ENCODE measurements around the gene NFYA.

NFYA gene

DNA sequence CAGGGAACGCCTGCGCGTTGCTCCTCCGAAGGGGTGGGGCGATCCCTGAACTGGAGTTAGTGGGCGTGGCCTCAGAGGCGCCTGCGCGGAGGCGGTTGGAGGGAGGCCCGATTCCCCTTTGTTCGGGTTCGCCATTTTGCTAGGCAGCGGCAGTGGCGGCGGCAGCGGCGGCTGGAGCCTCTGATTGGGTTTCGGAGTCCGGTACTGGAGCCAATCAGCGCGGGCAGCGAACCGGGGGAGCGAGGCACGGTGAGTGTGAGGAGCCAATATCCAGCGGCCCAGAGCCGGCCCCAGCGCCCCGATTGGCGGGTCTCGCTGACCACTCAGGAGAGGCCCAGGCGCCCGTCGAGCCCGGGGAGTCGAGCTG, at the start of gene NFYA:
TSS of gene NFYA (plus strand) at position 139 of the 367 bp plus-strand sequence. CDS start 6,116 bp downstream, outside the sequence.
- no peaks in the 10 kb centered on the region for H3K27me3 ChIP-seq (ENCODE audit: control insufficient read depth, insufficient read depth, low read length)
- H3K27ac ChIP-seq (ENCODE audit: low read length) = peak within 1 kb of the TSS; percentile 74
- H3K36me3 ChIP-seq (ENCODE audit: control insufficient read depth, insufficient read depth, low read length) = no peaks in the 10 kb centered on the region; the same call in 1 of the 2 replicates
- no peak for DNase-seq (ENCODE audit: low read depth, low spot score)
- H3K4me1 ChIP-seq (ENCODE audit: control insufficient read depth, insufficient read depth, low read length) = no peaks in the 10 kb centered on the region
- WGBS (ENCODE audit: insufficient coverage, insufficient read length) = no CpG with 5 or more reads among the region's 37 CpGs
- H3K9me3 ChIP-seq (ENCODE audit: control insufficient read depth, insufficient read depth, low read length) = no peaks in the 10 kb centered on the region
- peak within 1 kb of the TSS; percentile 53 for H3K4me3 ChIP-seq (ENCODE audit: low read length)

DNA sequence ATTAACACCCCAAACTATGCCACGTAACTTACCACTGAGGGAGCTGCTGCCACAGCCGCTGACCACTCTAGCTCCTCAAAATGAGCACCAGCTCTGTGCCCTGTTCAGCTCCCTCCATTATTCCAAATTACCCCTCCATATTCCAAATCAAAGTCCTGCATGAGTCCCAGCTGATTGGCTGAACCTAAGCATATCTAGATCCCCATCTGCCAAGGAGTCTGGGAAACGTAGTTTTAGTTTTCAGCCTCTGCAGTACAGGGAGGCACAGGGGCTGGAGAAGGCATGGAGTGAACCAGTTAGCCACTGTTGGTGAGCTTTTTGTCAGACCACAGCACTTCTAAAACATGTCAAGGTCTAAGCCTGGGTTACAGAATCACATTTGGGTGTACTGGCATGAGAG, 49.7 kb upstream of the NFYA start:
- Histone ChIP-seq H3K4me3 (ENCODE audit: low read length) (no peak overlapping the region), H3K36me3 (ENCODE audit: control insufficient read depth, insufficient read depth, low read length) (no peaks in the 10 kb centered on the region), H3K27ac (ENCODE audit: low read length) (no peak overlapping the region), H3K4me1 (ENCODE audit: control insufficient read depth, insufficient read depth, low read length) (no peaks in the 10 kb centered on the region; the same call in 1 of the 2 replicates), H3K27me3 (ENCODE audit: control insufficient read depth, insufficient read depth, low read length) (no peaks in the 10 kb centered on the region), H3K9me3 (ENCODE audit: control insufficient read depth, insufficient read depth, low read length) (no peaks in the 10 kb centered on the region)
- DNase-seq (ENCODE audit: low read depth, low spot score) = no peak
- no CpG with 5 or more reads among the region's 3 CpGs for WGBS (ENCODE audit: insufficient coverage, insufficient read length)

DNA sequence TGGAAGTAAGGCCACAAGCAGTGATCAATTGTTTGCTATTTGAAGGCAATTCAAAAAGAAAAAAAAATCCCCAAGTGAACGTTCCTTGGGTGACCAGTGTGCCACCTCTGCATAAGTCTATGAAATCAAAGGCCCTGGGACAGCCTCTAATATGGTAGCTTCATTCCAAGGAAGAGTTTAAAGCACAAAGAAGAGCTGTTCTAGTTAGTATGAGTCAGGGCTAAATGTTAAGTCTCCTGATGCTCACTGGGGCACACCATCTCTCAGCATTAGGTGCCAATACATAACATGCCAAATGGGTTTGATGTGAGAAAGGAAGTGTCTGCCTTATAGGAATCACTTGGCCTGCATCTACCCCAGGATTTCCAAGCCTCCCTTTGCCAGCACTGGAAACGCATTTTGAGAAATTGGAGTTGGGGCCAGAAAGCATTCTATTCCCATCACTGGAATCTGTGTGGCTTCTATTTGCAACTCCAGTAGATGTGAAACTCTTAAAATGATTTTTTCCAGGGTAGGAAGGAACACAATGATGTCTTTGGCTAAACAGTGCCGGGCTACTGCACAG, 46.7 kb upstream of the NFYA start:
- DNase-seq (ENCODE audit: low read depth, low spot score) = no peak
- H3K9me3 ChIP-seq (ENCODE audit: control insufficient read depth, insufficient read depth, low read length) = no peaks in the 10 kb centered on the region
- H3K27ac ChIP-seq (ENCODE audit: low read length) = no peak overlapping the region
- peaks cover 3% of the 10 kb centered on the region for H3K4me1 ChIP-seq (ENCODE audit: control insufficient read depth, insufficient read depth, low read length)
- no peak overlapping the region for H3K4me3 ChIP-seq (ENCODE audit: low read length)
- no peaks in the 10 kb centered on the region for H3K27me3 ChIP-seq (ENCODE audit: control insufficient read depth, insufficient read depth, low read length)
- no peaks in the 10 kb centered on the region for H3K36me3 ChIP-seq (ENCODE audit: control insufficient read depth, insufficient read depth, low read length)
- no CpG with 5 or more reads among the region's 3 CpGs for WGBS (ENCODE audit: insufficient coverage, insufficient read length)

DNA sequence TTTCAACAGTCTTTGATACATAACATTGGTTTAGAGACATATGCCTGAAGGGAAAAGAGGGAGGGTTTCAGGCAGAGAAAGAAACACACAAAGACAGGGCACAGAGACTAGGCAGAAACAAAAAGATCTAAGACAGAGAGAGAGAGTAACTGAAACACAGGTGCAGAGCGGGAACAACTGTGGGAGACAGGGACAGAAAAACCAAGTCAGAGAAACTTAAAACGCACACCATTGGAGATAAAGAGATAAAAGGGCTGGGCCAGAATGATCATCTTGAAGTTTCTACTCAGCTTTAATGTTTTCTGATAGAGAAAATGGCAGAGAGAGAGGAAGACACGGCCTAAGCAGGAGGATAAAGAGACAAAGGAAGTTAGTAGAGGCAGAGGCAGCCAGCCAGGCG, 45.5 kb upstream of the NFYA start:
- no peaks in the 10 kb centered on the region for H3K36me3 ChIP-seq (ENCODE audit: control insufficient read depth, insufficient read depth, low read length)
- no peaks in the 10 kb centered on the region for H3K9me3 ChIP-seq (ENCODE audit: control insufficient read depth, insufficient read depth, low read length)
- no CpG with 5 or more reads among the region's 4 CpGs for WGBS (ENCODE audit: insufficient coverage, insufficient read length)
- peaks cover 3% of the 10 kb centered on the region for H3K4me1 ChIP-seq (ENCODE audit: control insufficient read depth, insufficient read depth, low read length)
- no peak overlapping the region for H3K27ac ChIP-seq (ENCODE audit: low read length)
- peak overlapping the region; percentile 36; the same call in 1 of the 2 replicates for H3K4me3 ChIP-seq (ENCODE audit: low read length)
- DNase-seq (ENCODE audit: low read depth, low spot score) = no peak
- no peaks in the 10 kb centered on the region for H3K27me3 ChIP-seq (ENCODE audit: control insufficient read depth, insufficient read depth, low read length)

DNA sequence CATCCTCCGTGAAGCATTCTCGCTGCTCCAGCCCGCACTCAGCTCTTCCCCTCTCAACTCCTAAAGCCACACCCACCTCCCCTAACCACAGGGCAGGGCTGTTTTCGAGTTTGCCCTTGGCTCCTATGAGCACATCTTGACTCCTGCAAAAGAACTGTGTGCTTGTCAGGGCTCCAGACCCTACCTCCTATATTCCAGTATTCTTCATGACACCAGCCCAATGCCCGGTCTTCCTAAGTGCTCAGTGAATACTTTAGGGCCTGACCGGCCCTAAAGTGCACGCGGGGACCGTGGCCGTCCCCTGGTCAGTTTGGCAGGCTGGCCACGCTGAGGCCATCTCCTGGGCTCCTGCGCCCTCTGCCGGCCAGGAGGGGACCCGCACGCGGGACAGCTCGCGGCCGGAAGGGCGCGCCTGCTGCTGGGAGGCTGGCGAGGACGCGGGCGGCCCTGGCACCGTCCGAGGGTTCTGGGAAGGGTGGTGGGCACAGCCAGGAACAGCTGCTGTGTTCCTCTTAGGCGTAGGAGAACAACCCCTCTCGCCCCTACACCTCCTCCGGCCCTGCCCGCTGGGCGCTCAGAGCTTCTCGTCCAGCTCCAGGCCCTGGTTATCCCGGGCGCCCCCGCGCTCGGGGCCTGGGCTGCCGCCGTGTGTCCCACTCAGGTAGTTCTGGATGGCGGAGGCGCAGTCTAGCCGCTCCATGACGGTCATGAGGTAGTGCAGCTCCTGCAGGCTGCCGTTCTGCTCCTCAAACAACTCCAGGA, 44.8 kb upstream of the NFYA start:
- H3K27ac ChIP-seq (ENCODE audit: low read length) = no peak overlapping the region

DNA sequence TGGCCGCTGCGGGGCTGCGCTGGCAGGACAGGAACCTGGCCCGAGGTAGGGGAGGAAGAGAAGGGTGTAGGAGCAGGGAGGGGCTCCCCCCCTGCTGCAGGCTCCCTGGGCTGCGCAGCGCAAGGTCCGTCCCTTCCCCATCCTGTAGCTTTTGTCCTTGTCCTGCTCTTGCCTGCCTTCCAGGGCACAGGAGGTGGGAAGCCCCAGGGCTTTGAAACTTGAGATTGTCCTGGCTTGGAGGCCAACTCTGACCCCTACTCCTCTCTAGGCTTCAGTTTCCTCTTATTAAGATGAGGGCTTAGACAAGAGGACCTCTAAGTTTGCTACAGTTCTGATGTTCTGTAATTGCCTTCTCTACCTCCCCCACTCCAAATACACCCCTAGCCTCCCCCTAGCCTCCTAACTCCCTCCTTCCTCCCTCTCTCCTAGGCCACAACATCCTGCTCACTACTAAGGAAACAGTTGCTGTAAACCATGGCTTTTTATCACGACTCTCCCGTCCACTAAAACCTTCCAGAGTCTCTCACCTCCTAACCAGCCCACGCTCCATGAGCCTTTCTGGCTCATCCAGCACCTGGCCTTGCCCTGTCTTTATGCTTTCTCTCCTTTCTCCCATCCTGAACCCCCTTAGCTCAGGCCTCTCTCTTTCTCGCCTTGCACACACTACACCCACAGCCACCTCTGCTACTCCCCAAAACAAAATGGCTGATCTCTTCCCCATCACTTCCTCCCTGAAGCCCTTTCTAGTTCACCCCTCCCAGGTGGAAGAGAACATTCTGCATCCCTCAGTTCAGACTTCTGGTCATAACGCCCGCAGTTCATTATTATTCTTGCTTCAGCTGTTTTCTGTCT, 44.0 kb upstream of the NFYA start:
- no CpG with 5 or more reads among the region's 13 CpGs for WGBS (ENCODE audit: insufficient coverage, insufficient read length)
- Histone ChIP-seq H3K27ac (ENCODE audit: low read length) (no peak overlapping the region), H3K27me3 (ENCODE audit: control insufficient read depth, insufficient read depth, low read length) (no peaks in the 10 kb centered on the region), H3K4me1 (ENCODE audit: control insufficient read depth, insufficient read depth, low read length) (peaks cover 3% of the 10 kb centered on the region), H3K4me3 (ENCODE audit: low read length) (peak overlapping the region; percentile 36; the same call in 1 of the 2 replicates), H3K36me3 (ENCODE audit: control insufficient read depth, insufficient read depth, low read length) (no peaks in the 10 kb centered on the region), H3K9me3 (ENCODE audit: control insufficient read depth, insufficient read depth, low read length) (no peaks in the 10 kb centered on the region)
- DNase-seq (ENCODE audit: low read depth, low spot score) = no peak

More for the DNA sequence above, 44.8 kb upstream of the NFYA start:
- Histone ChIP-seq H3K27me3 (ENCODE audit: control insufficient read depth, insufficient read depth, low read length) (no peaks in the 10 kb centered on the region), H3K4me3 (ENCODE audit: low read length) (peak overlapping the region; percentile 36; the same call in 1 of the 2 replicates), H3K4me1 (ENCODE audit: control insufficient read depth, insufficient read depth, low read length) (peaks cover 3% of the 10 kb centered on the region), H3K36me3 (ENCODE audit: control insufficient read depth, insufficient read depth, low read length) (no peaks in the 10 kb centered on the region), H3K9me3 (ENCODE audit: control insufficient read depth, insufficient read depth, low read length) (no peaks in the 10 kb centered on the region)
- WGBS (ENCODE audit: insufficient coverage, insufficient read length) = no CpG with 5 or more reads among the region's 45 CpGs
- peak; percentile 75 for DNase-seq (ENCODE audit: low read depth, low spot score)

DNA sequence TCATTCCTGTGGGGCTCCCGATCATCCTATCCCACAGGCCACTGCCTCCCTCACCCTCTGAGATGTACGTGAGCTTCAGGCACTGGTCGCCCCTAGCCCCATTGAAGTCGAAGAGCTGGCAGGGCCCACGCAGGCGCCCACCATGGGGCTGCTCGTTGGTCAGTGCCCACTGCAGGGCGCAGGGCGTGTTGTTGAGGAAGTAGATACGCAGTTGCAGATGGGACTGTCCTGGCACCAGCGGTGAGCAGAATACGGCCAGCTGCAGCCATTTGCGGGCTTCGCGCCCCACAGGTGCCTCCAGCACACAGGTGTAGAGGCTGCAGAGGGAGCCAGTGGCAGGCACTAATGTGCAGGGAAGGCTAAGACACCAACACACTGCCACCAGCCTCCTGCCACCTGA, 39.9 kb upstream of the NFYA start:
- Histone ChIP-seq H3K27ac (ENCODE audit: low read length) (no peak overlapping the region), H3K36me3 (ENCODE audit: control insufficient read depth, insufficient read depth, low read length) (no peaks in the 10 kb centered on the region), H3K9me3 (ENCODE audit: control insufficient read depth, insufficient read depth, low read length) (no peaks in the 10 kb centered on the region), H3K27me3 (ENCODE audit: control insufficient read depth, insufficient read depth, low read length) (no peaks in the 10 kb centered on the region), H3K4me1 (ENCODE audit: control insufficient read depth, insufficient read depth, low read length) (peaks cover 3% of the 10 kb centered on the region; the same call in 1 of the 2 replicates), H3K4me3 (ENCODE audit: low read length) (no peak overlapping the region)
- no peak for DNase-seq (ENCODE audit: low read depth, low spot score)
- no CpG with 5 or more reads among the region's 15 CpGs for WGBS (ENCODE audit: insufficient coverage, insufficient read length)

DNA sequence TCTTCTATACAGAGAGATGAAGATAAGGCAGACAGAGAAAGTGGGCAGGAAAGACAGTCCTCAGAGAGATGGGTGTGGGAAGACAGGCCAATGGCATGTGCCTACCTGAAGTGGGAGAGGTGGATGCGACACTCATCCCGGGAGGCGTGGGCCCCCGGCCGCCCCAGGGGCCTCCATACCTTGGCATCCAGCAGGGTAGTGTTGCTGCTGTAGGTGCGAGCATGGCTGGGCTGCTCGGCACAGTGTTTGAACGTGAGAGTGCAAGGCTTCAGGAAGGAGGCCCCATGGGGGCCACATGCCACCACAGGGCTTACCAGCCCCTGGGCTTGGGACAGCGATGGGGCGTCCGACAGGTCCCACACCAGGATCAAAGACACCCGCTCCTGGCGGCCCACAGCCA, 39.0 kb upstream of the NFYA start:
- no CpG with 5 or more reads among the region's 13 CpGs for WGBS (ENCODE audit: insufficient coverage, insufficient read length)
- H3K36me3 ChIP-seq (ENCODE audit: control insufficient read depth, insufficient read depth, low read length) = no peaks in the 10 kb centered on the region
- peaks cover 4% of the 10 kb centered on the region for H3K4me1 ChIP-seq (ENCODE audit: control insufficient read depth, insufficient read depth, low read length)
- H3K27ac ChIP-seq (ENCODE audit: low read length) = no peak overlapping the region
- H3K27me3 ChIP-seq (ENCODE audit: control insufficient read depth, insufficient read depth, low read length) = no peaks in the 10 kb centered on the region
- no peak for DNase-seq (ENCODE audit: low read depth, low spot score)
- no peaks in the 10 kb centered on the region for H3K9me3 ChIP-seq (ENCODE audit: control insufficient read depth, insufficient read depth, low read length)
- no peak overlapping the region for H3K4me3 ChIP-seq (ENCODE audit: low read length)

DNA sequence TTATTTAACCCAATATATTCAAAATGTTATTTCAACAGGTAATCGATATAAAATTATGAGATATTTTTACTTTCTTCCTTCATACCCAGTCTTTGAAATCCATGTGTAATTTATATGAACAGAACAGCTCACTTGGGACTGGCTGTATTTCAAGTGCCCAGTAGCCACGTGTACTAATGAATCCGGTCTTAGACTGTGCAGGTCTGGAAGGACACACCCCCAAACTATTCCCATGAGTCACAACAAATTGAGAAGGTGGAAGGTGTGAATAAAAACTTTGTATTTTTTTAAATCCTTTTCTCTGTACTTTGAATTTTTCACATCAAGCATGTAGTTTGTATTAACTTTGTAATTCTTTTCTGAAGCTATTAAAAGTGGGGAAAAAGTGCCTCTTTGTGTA, 36.6 kb upstream of the NFYA start:
- H3K36me3 ChIP-seq (ENCODE audit: control insufficient read depth, insufficient read depth, low read length) = no peaks in the 10 kb centered on the region
- WGBS (ENCODE audit: insufficient coverage, insufficient read length) = no CpG with 5 or more reads among the region's 3 CpGs
- DNase-seq (ENCODE audit: low read depth, low spot score) = no peak
- no peaks in the 10 kb centered on the region for H3K9me3 ChIP-seq (ENCODE audit: control insufficient read depth, insufficient read depth, low read length)
- no peak overlapping the region for H3K27ac ChIP-seq (ENCODE audit: low read length)
- H3K4me3 ChIP-seq (ENCODE audit: low read length) = no peak overlapping the region
- peaks cover 5% of the 10 kb centered on the region for H3K4me1 ChIP-seq (ENCODE audit: control insufficient read depth, insufficient read depth, low read length)
- H3K27me3 ChIP-seq (ENCODE audit: control insufficient read depth, insufficient read depth, low read length) = no peaks in the 10 kb centered on the region

DNA sequence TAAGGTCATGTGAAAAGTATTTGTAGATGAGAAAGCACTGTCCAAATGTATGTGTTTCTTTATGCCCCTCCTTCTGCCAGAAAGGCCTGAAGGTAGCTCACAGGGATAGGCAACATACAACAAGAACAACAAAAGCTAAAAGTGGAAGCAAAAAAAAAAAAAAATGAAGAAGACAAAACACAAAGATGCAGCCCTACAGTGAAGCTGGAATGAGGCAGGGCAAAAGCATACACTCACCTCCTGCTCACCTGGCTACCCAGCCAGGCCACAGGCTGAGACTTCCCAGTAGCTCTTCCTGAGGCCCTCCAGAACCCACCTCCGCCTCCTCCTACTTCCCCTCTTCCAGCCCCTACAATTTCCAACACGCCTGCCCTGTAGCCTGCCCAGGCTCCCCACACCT, 36.2 kb upstream of the NFYA start:
- DNase-seq (ENCODE audit: low read depth, low spot score) = no peak
- WGBS (ENCODE audit: insufficient coverage, insufficient read length) = no CpG with 5 or more reads among the region's 2 CpGs

More for the DNA sequence above, 36.2 kb upstream of the NFYA start:
- Histone ChIP-seq H3K4me3 (ENCODE audit: low read length) (no peak overlapping the region), H3K4me1 (ENCODE audit: control insufficient read depth, insufficient read depth, low read length) (peaks cover 5% of the 10 kb centered on the region), H3K36me3 (ENCODE audit: control insufficient read depth, insufficient read depth, low read length) (no peaks in the 10 kb centered on the region), H3K27me3 (ENCODE audit: control insufficient read depth, insufficient read depth, low read length) (no peaks in the 10 kb centered on the region), H3K9me3 (ENCODE audit: control insufficient read depth, insufficient read depth, low read length) (no peaks in the 10 kb centered on the region), H3K27ac (ENCODE audit: low read length) (no peak overlapping the region)
